ENCODE results near the gene CSNK1D.

DNA sequence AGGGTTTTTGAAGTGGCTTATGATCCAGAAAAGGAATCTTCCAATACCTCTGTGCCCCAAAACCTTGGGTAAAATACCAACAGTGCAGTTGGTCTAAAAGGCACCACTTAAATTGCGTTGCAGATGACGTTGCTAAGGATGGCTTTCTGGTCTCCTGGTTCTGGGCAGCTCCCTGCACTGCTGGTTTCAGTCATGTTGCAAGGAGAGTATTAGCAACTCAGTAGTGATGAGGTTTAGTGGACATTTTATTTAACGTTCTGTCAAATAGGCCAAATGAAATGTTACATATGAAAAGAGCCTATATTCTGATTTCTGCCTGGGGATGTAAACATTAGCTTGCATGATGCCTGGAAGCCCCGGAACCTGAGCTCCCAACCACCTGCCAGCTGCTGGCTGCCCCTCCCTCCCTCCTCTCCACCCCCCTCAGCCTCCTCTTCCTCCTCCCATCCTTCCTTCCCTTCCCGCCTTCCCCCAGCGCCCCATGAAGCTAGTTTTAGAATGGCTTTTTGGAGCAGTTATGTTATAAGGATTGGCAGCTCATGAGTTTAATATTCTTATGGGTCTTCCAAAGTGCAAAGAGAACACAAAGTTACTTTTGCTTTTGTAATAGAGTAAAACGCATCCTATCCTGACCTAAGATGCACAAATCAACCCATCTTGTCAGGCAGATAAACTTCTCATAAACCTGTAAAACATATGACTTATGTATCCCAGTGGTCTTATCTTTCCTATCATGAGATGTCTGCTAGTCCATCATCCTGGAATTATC is 23.2 kb upstream of the CSNK1D start:
- TF ChIP-seq GATA3 (IDR thresholded peaks at IDR 0.05; ENCODE audit: low read depth, low read length) (no peak), GATA2 (IDR thresholded peaks at IDR 0.05; ENCODE audit: low read depth, low read length) (no peak)

Data from SH-SY5Y (cell line).